MG63 (cell line): ENCODE results near the gene CIAO3. TPM values are rescaled to one million over a fixed set of nuclear protein-coding genes. Genes with fewer than 3 reads are reported as not detected.

Experiments
- DNase-seq: peaks from one replicate; pipeline ENCODE4 v3.0.0-alpha.2; 2020
- H3K27me3 ChIP-seq: fragments of 250-450 bp; sonication (Bioruptor Pico); 2 replicates; pipeline ENCODE4 v1.5.1; 2020; ENCODE audit warnings: mild to moderate bottlenecking, moderate library complexity
- H3K36me3 ChIP-seq: fragments of 250-450 bp; sonication (Bioruptor Pico); 2 replicates; pipeline ENCODE4 v1.5.1; 2020; ENCODE audit warnings: mild to moderate bottlenecking, moderate library complexity
- H3K4me3 ChIP-seq: fragments of 250-450 bp; sonication (Bioruptor Pico); 2 replicates; pipeline ENCODE4 v1.5.1; 2020; ENCODE audit warnings: mild to moderate bottlenecking, moderate library complexity
- H3K9me3 ChIP-seq: fragments of 250-450 bp; sonication (Bioruptor Pico); 2 replicates; pipeline ENCODE4 v1.5.1; 2020; ENCODE audit warnings: mild to moderate bottlenecking, moderate library complexity
- total RNA-seq: library from RNA; depleted of rRNA; stranded (reverse); fragments of >200 nt; shearing (Covaris generic); gene quantifications from 2 replicates; pipeline ENCODE4 v1.2.3, GENCODE V29; 2014; ENCODE audit warnings: low replicate concordance

The CIAO3 gene
- total RNA-seq, 1 experiment from 2014 or later: 39.0 TPM

GRCh38 chr16:732936-733335, 7.9 kb downstream of the CIAO3 start:
- peaks cover 41% of the 10 kb centered on the region for H3K36me3 ChIP-seq
- DNase-seq: no peak
- H3K4me3 ChIP-seq: no peak overlapping the region
- no peaks in the 10 kb centered on the region for H3K9me3 ChIP-seq
- H3K27me3 ChIP-seq: no peaks in the 10 kb centered on the region

DNA sequence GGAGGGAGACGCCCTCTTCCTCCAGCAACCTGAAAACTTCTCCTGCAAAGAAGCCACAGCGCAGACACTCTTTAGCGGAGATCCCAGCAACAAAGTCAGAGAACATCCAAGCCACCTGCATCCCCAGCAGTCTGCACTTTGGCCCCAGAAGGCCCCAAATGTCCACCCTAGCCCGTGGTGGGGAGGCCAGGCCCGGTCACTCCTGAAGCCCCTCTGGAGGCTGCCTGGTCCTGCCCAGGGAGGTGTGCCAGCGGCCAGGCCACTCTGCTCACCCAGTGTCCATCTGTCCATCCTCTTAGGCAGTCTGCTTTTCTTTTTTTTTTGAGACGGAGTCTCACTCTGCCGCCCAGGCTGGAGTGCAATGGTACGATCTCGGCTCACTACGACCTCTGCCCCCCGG, 8.5 kb downstream of the CIAO3 start:
- Histone ChIP-seq H3K4me3 (no peak overlapping the region), H3K9me3 (no peaks in the 10 kb centered on the region), H3K36me3 (peaks cover 37% of the 10 kb centered on the region), H3K27me3 (no peaks in the 10 kb centered on the region)
- DNase-seq: no peak

- no peak for DNase-seq
- no peaks in the 10 kb centered on the region for H3K9me3 ChIP-seq
These were observed 9.9 kb downstream of the CIAO3 start for GRCh38 chr16:730666-731509.

DNA sequence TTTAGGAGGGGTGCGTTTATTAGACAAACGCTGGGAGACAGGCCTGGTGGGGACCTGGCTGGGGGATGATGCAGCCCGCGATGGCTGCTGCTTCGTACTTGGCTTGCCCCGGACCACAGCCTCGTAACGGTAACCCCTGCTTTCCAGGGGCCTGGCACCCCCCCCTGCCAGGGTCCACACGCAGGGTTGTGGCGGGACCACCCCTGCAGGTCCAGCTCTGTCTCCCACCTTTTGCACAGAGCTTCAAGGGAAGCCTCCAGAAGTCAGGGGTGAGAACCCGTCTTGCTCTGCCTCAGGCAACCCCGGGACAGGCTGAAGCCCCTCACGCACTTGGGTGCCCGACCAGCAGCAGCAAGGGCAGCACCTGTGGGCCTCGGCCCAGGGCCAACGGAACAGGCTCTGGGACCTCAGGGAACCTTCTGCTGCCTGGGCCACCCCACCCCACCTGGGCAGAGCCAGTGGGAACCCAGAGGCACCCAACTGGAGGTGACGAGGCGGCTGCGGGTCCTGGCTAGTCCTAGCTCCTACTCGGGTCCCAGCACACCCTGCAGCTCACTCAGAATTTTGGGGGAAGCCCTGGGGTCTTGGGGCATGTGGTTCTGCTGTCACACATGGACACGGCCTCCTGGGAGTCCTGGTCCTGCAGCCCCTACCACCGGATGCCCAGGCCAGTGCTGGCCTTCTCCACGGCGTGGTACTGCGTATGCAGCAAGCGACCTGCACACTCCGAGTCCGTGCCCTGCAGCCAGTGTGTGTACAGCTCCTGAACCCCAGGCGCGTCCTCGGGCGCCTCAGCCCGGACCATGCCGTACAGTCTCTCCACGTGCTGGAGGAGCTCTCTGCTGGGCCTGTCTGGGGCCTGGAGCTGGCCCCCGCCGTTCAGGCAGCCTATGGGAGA, 10.8 kb downstream of the CIAO3 start:
- DNase-seq: no peak
- peaks cover 19% of the 10 kb centered on the region for H3K36me3 ChIP-seq
- peaks cover 2% of the 10 kb centered on the region; the same call in 1 of the 2 replicates for H3K27me3 ChIP-seq
- H3K4me3 ChIP-seq: no peak overlapping the region
- no peaks in the 10 kb centered on the region for H3K9me3 ChIP-seq

More at GRCh38 chr16:730666-731509, 9.9 kb downstream of the CIAO3 start:
- H3K27me3 ChIP-seq: peaks cover 2% of the 10 kb centered on the region; the same call in 1 of the 2 replicates
- peaks cover 25% of the 10 kb centered on the region for H3K36me3 ChIP-seq
- H3K4me3 ChIP-seq: no peak overlapping the region

- no peak for DNase-seq
- no peak overlapping the region for H3K4me3 ChIP-seq
- peaks cover 2% of the 10 kb centered on the region; the same call in 1 of the 2 replicates for H3K27me3 ChIP-seq
- no peaks in the 10 kb centered on the region for H3K9me3 ChIP-seq
- peaks cover 19% of the 10 kb centered on the region for H3K36me3 ChIP-seq
These were observed 11.7 kb downstream of the CIAO3 start for GRCh38 chr16:728890-729744.

DNA sequence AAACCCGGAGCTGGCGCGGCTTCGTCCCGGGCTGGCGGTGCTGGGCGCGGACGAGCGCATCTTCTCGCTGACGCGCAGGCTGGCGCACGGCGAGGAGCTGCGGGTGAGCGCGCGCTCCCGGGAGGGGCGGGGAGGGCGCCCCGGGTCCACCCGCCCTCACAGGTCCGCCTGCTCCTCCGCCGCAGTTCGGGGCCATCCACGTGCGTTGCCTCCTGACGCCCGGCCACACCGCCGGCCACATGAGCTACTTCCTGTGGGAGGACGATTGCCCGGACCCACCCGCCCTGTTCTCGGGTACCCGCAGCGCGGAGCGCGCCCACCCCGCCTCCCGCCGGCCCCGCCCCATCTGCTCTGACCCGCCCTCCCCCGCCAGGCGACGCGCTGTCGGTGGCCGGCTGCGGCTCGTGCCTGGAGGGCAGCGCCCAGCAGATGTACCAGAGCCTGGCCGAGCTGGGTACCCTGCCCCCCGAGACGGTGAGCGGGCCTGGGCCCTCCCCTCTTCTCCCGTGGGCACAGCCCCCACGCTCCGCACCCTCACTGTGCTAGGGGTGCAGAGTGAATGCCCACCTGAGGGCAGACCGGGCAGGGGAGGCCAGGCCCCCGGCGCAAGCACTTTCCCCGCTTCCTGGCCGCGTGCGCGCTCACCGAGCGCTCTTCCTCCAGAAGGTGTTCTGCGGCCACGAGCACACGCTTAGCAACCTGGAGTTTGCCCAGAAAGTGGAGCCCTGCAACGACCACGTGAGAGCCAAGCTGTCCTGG, 12.5 kb downstream of the CIAO3 start:
- DNase-seq: peak; percentile 88
- peaks cover 2% of the 10 kb centered on the region; the same call in 1 of the 2 replicates for H3K27me3 ChIP-seq
- peaks cover 11% of the 10 kb centered on the region for H3K36me3 ChIP-seq
- peak overlapping the region; percentile 51 for H3K4me3 ChIP-seq
- H3K9me3 ChIP-seq: no peaks in the 10 kb centered on the region

DNA sequence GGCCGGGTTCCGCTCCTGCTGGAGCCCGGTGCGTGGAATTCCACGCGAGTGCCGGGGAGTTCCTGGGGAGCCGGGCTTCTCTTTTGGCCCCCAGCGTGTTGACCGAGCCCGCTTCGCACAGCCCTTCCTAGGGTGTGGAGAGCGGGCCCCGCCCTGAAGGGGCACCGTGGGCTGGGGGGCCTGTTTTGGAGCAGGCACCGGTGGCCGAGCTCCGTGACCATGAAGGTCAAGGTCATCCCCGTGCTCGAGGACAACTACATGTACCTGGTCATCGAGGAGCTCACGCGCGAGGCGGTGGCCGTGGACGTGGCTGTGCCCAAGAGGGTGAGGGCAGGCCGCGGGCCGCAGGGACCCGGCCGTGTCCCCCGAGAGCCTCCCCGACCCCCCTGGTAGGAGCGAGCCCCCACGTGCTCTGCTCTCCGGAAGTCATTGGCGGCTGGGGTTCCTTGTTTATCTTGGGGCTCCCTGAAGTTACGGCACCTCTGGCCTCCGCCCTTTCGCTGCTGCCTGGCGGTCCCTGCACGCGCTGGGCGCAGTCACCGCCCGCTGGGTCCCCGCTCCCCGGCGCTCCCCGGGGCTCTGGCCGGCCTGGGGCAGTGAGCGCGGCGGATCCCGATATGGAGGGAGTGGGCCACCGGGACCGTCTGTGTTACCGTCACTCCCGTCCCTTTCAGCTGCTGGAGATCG, 13.4 kb downstream of the CIAO3 start:
- Histone ChIP-seq H3K9me3 (no peaks in the 10 kb centered on the region), H3K27me3 (peaks cover 2% of the 10 kb centered on the region; the same call in 1 of the 2 replicates), H3K36me3 (peaks cover 7% of the 10 kb centered on the region), H3K4me3 (peak overlapping the region; percentile 51)
- no peak for DNase-seq

- DNase-seq: peak; percentile 73
- Histone ChIP-seq H3K4me3 (peak within 1 kb of the TSS; percentile 51), H3K9me3 (no peaks in the 10 kb centered on the region), H3K27me3 (peaks cover 2% of the 10 kb centered on the region; the same call in 1 of the 2 replicates), H3K36me3 (peaks cover 4% of the 10 kb centered on the region)
These were observed 14.1 kb downstream of the CIAO3 start, which contains the start of the genes CCDC78 and HAGHL for GRCh38 chr16:726438-727290. Gene CCDC78, minus strand, starts transcription at chr16:726443. Its CDS starts 76 bp downstream, at chr16:726367. Gene HAGHL, plus strand, starts transcription at chr16:727106. Its CDS starts 404 bp downstream, at chr16:727510.

DNA sequence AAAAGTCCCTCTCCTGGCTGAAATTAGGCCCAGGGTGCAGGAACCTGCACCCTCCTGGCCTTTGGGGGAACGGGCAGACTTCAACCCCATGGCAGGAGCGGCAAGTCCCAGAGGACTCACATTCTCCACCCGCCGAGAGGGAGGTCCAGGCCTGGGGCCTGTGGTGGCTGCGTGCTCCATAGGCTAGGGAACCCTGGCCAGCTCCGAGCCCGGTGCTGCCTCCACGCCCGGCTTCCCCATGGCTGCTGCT, 14.7 kb downstream of the CIAO3 start:
- H3K36me3 ChIP-seq: peaks cover 4% of the 10 kb centered on the region
- no peak overlapping the region for H3K4me3 ChIP-seq
- DNase-seq: no peak
- H3K9me3 ChIP-seq: no peaks in the 10 kb centered on the region
- H3K27me3 ChIP-seq: peaks cover 2% of the 10 kb centered on the region; the same call in 1 of the 2 replicates

DNA sequence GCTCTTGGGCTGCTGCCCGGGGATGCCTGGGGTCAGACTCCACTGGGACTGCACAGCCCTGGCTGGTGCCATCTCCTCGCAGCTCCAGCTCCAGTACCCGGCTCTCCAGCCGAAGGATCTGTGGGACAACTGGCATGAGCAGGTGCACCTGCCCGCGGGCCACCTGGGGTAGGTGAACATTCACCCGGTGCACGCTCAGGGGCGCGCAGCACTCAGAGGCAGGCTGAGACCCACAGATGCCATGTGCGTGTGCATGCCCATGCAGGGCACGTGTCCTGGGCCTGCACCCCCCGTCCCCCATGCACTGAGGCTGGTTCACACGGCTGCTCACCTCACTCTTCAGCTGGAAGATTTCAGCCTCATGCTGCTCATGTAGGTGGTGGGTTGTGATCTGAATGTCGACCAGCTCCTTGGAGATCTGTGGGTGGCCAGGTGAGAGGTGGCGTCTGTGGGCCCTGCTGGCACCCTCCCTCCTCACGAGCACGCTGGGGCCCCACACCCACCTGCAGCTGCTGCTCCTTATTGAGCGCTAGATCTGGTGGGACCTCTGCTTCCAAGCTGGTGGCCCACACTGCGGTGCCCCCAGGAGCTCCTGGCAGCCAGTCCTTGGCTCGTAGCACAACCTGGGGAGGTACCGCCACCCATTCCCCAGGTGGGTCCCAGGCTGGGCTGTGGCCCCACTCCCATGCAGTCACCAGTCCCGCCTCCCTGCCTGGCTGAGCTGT, 15.2 kb downstream of the CIAO3 start:
- no peak for DNase-seq
- peaks cover 4% of the 10 kb centered on the region for H3K36me3 ChIP-seq
- H3K9me3 ChIP-seq: no peaks in the 10 kb centered on the region
- H3K27me3 ChIP-seq: peaks cover 2% of the 10 kb centered on the region; the same call in 1 of the 2 replicates
- no peak overlapping the region for H3K4me3 ChIP-seq

DNA sequence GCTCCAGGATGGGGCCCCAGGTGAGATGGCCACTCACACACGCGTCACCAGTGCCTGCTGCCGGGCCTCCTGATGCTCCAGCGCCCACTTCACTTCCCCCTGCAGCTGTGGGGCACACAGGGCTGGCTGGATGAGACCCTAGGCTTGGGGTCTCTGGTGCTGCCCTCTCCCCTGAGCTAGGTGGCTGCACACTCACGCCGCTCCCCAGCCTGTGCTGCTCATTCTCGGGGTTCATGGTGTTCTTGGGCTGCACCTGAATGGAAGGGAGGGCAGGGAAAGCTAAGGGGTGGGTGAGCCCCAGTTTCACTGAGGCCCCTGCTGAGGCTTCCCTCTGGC, 15.8 kb downstream of the CIAO3 start:
- no peak for DNase-seq
- Histone ChIP-seq H3K4me3 (no peak overlapping the region), H3K9me3 (no peaks in the 10 kb centered on the region), H3K27me3 (peaks cover 2% of the 10 kb centered on the region; the same call in 1 of the 2 replicates), H3K36me3 (peaks cover 4% of the 10 kb centered on the region; the same call in 1 of the 2 replicates)

DNA sequence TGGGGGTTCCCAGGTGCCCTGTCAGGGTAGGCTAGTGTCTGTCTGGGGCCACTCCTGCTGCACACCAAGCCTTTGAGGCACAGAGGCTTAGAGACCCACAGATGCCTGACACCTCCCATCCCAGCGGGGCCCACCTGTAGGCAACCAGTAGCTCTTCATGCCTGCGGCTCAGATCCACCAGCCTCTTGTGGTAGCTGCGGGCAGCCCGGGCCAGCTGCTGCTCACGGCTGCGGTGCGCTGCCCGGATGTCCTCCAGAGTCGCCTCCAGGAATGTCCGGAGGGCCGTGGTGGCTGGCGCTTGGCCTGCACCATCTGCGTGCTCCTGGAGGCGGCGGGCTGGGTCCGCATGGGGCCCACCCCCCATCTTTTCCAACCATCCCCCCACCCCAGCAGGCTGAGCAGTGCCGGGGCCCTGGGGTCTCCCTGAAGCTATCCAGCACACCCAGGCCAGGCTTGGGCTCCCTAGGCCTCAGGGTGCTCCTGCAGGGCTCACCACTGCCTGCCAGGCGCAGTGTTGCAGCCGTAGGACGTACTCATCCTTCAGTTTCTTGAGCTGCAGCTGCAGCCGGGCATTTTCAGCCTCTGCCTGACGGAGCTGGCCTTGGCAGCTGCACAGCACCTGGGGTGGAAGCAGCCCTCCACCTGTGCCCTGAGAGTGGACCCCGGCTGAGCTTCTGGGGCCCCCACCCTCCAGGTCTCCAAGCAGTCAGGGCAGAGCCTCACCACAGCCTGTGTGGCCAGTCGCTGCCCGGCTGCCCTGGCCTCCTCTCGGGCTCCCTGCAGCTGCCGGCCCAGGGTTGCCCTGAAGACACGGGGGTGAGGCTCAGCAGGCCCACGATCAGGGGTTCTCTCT, 16.4 kb downstream of the CIAO3 start:
- Histone ChIP-seq H3K4me3 (no peak overlapping the region), H3K27me3 (peaks cover 2% of the 10 kb centered on the region; the same call in 1 of the 2 replicates), H3K36me3 (peaks cover 4% of the 10 kb centered on the region; the same call in 1 of the 2 replicates), H3K9me3 (no peaks in the 10 kb centered on the region)
- no peak for DNase-seq

GRCh38 chr16:723695-724094, 17.1 kb downstream of the CIAO3 start:
- Histone ChIP-seq H3K4me3 (no peak overlapping the region), H3K27me3 (peaks cover 2% of the 10 kb centered on the region; the same call in 1 of the 2 replicates), H3K9me3 (no peaks in the 10 kb centered on the region), H3K36me3 (peaks cover 4% of the 10 kb centered on the region; the same call in 1 of the 2 replicates)
- DNase-seq: no peak
